Measurements from ENCODE around the gene SEC61B. TPM values are rescaled to one million over a fixed set of nuclear protein-coding genes. Genes with fewer than 3 reads are reported as not detected.

SEC61B gene
- total and polyA plus RNA-seq, 9 of the 15 experiments (the other 6 are each of a cell fraction or from before 2014, with no cell fraction given), result 57.8 to 262 (median 172) TPM

GRCh38 chr9:99210572-99210971 lies 11.5 kb upstream of the SEC61B start (continued):
- TF ChIP-seq ETV1 (tag; conservative IDR thresholded peaks at IDR 0.05; ENCODE audit: low read depth), result no peak
- no peak for TF ChIP-seq TCF7 (IDR thresholded peaks at IDR 0.05; ENCODE audit: borderline replicate concordance)
- TF ChIP-seq CHD4 (IDR thresholded peaks at IDR 0.05; ENCODE audit: insufficient read depth, insufficient replicate concordance, low read depth, low read length, poor library complexity, severe bottlenecking), result no peak
- TF ChIP-seq GABPB1 (CRISPR knock-in tag; IDR thresholded peaks at IDR 0.05), result no peak
- no peak for TF ChIP-seq SMARCE1 (IDR thresholded peaks at IDR 0.05)
- no peak for TF ChIP-seq ZC3H11A (IDR thresholded peaks at IDR 0.05; ENCODE audit: low read depth, low read length)
- TF ChIP-seq THRAP3 (IDR thresholded peaks at IDR 0.05; ENCODE audit: borderline replicate concordance), result no peak
- TF ChIP-seq, protein P1, sequence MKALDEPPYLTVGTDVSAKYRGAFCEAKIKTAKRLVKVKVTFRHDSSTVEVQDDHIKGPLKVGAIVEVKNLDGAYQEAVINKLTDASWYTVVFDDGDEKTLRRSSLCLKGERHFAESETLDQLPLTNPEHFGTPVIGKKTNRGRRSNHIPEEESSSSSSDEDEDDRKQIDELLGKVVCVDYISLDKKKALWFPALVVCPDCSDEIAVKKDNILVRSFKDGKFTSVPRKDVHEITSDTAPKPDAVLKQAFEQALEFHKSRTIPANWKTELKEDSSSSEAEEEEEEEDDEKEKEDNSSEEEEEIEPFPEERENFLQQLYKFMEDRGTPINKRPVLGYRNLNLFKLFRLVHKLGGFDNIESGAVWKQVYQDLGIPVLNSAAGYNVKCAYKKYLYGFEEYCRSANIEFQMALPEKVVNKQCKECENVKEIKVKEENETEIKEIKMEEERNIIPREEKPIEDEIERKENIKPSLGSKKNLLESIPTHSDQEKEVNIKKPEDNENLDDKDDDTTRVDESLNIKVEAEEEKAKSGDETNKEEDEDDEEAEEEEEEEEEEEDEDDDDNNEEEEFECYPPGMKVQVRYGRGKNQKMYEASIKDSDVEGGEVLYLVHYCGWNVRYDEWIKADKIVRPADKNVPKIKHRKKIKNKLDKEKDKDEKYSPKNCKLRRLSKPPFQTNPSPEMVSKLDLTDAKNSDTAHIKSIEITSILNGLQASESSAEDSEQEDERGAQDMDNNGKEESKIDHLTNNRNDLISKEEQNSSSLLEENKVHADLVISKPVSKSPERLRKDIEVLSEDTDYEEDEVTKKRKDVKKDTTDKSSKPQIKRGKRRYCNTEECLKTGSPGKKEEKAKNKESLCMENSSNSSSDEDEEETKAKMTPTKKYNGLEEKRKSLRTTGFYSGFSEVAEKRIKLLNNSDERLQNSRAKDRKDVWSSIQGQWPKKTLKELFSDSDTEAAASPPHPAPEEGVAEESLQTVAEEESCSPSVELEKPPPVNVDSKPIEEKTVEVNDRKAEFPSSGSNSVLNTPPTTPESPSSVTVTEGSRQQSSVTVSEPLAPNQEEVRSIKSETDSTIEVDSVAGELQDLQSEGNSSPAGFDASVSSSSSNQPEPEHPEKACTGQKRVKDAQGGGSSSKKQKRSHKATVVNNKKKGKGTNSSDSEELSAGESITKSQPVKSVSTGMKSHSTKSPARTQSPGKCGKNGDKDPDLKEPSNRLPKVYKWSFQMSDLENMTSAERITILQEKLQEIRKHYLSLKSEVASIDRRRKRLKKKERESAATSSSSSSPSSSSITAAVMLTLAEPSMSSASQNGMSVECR (CRISPR knock-in tag; IDR thresholded peaks at IDR 0.05), result no peak
- TF ChIP-seq, protein P2, sequence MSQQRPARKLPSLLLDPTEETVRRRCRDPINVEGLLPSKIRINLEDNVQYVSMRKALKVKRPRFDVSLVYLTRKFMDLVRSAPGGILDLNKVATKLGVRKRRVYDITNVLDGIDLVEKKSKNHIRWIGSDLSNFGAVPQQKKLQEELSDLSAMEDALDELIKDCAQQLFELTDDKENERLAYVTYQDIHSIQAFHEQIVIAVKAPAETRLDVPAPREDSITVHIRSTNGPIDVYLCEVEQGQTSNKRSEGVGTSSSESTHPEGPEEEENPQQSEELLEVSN (IDR thresholded peaks at IDR 0.05; ENCODE audit: borderline replicate concordance in 1 of 2, extremely low read depth in 1 of 2, insufficient read depth in 1 of 2, insufficient read length in 1 of 2, low read depth in 1 of 2, low read length in 1 of 2, poor library complexity in 1 of 2, severe bottlenecking in 1 of 2), result no peak
- TF ChIP-seq, protein P3, sequence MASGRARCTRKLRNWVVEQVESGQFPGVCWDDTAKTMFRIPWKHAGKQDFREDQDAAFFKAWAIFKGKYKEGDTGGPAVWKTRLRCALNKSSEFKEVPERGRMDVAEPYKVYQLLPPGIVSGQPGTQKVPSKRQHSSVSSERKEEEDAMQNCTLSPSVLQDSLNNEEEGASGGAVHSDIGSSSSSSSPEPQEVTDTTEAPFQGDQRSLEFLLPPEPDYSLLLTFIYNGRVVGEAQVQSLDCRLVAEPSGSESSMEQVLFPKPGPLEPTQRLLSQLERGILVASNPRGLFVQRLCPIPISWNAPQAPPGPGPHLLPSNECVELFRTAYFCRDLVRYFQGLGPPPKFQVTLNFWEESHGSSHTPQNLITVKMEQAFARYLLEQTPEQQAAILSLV (tag; IDR thresholded peaks at IDR 0.05), result no peak
- TF ChIP-seq HMG20B (CRISPR knock-in tag; IDR thresholded peaks at IDR 0.05), result no peak
- no peak for TF ChIP-seq KAT8 (IDR thresholded peaks at IDR 0.05; ENCODE audit: low read depth)
- TF ChIP-seq CREBBP (IDR thresholded peaks at IDR 0.05; ENCODE audit: low read depth, low read length), result no peak
- no peak for TF ChIP-seq ZNF263 (CRISPR knock-in tag; IDR thresholded peaks at IDR 0.05; ENCODE audit: borderline replicate concordance)
- TF ChIP-seq SAFB2 (IDR thresholded peaks at IDR 0.05; ENCODE audit: borderline replicate concordance, low read depth, low read length, severe bottlenecking), result no peak
